Activated CD4-positive, alpha-beta memory T cell treated with anti-CD3 and anti-CD28 coated beads, Interleukin-2, amount 10 ng/mL, durations not matched to agents 7 days and 5 days (primary cell): ENCODE measurements around the gene SIRT3. TPM values are rescaled to one million over a fixed set of nuclear protein-coding genes. Genes with fewer than 3 reads are reported as not detected.

ENCODE experiments used
- CTCF ChIA-PET: fragments of 350-600 bp; sonication (Branson Sonifier 250); formaldehyde crosslinking; loops from one replicate; lab custom pipeline; 2021; ENCODE audit warnings: antibody characterized with exemption, inconsistent platforms; lab: Charles Lee
- POLR2A ChIA-PET: fragments of 350-600 bp; sonication (Branson Sonifier 250); formaldehyde crosslinking; loops from one replicate; lab custom pipeline; 2021; ENCODE audit warnings: antibody characterized with exemption; lab: Charles Lee
- DNase-seq: peaks from one replicate; pipeline ENCODE4 v3.0.0-alpha.2; 2020
- H3K27ac Mint-ChIP-seq: one replicate; pipeline ENCODE4 v1.8.0; 2021; ENCODE audit warnings: mild to moderate bottlenecking, mixed read lengths
- H3K27me3 Mint-ChIP-seq: one replicate; pipeline ENCODE4 v1.8.0; 2021; ENCODE audit warnings: mixed read lengths
- H3K36me3 Mint-ChIP-seq: one replicate; pipeline ENCODE4 v1.8.0; 2021; ENCODE audit warnings: low read depth, mixed read lengths
- H3K4me1 Mint-ChIP-seq: one replicate; pipeline ENCODE4 v1.8.0; 2021; ENCODE audit warnings: mixed read lengths
- H3K4me3 Mint-ChIP-seq: one replicate; pipeline ENCODE4 v1.8.0; 2021; ENCODE audit warnings: mild to moderate bottlenecking, mixed read lengths
- H3K9me3 Mint-ChIP-seq: one replicate; pipeline ENCODE4 v1.8.0; 2021; ENCODE audit warnings: mixed read lengths
- total RNA-seq, 2 experiments: library from RNA; stranded (reverse); gene quantifications; one replicate each; pipeline ENCODE4 v1.2.3, GENCODE V29; 2021

SIRT3 gene
- total RNA-seq, 2 experiments from 2014 or later: 11.6 to 16.3 TPM

DNA sequence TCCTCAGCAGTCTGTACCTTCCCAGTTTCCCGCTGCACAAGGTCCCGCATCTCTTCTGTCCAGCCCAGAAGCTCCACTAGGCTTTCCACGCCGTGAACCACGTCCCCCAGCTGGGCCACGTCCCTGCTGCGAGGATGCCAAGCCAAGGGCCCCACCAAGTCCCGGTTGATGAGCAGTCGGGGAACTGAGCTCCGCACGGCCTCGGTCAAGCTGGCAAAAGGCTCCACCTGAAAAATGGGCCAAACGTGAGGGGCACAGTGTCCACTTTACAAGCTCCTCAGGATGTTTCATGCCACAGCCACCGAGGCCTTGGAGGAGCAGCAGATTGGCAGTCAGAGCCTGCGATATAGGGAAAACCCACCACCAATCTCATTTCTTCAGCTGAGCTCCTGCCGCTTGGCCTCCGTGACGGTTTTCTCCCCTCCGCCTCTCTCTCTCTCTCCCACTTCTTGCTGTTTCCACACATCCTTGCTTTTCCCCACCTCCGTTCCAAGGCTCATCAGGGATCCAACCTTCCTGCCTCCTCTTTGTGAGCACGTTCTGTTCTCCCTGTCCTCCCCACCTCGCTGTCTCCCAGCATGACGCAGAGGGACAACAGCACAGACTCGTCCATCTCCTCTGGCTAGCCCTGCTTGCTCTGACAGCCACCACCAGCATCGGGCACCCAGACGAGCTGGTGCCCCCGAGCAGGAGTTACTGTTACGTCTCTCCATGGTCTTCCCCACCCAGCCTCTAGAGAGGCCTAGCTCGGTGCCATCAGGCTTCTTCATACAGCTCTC, 17.1 kb downstream of the SIRT3 start:
- ChIA-PET CTCF (interaction anchor here (0.9 kb wide), 1 partner anchor 528 kb away, joined by 3 read pairs; the partner anchor contains the start of gene TALDO1), POLR2A (interaction anchor here (0.6 to 4.4 kb wide), 2 partner anchors 11 to 48 kb away, joined by 3 to 27 read pairs; partner anchors contain the start of genes BET1L and RIC8A)
- Mint-ChIP-seq H3K36me3 (peaks cover 15% of the 10 kb centered on the region), H3K9me3 (no peaks in the 10 kb centered on the region), H3K4me1 (peaks cover 11% of the 10 kb centered on the region), H3K27me3 (no peaks in the 10 kb centered on the region), H3K4me3 (no peak overlapping the region), H3K27ac (no peak overlapping the region)
- no peak for DNase-seq

GRCh38 chr11:217704-218103, 18.4 kb downstream of the SIRT3 start:
- Mint-ChIP-seq H3K36me3 (peaks cover 28% of the 10 kb centered on the region), H3K9me3 (no peaks in the 10 kb centered on the region), H3K4me1 (peaks cover 11% of the 10 kb centered on the region), H3K4me3 (no peak overlapping the region), H3K27me3 (no peaks in the 10 kb centered on the region), H3K27ac (no peak overlapping the region)
- CTCF ChIA-PET: interaction anchor here (1.4 kb wide), 1 partner anchor 10 kb away, joined by 3 read pairs; no protein-coding TSS in a partner anchor
- DNase-seq: no peak
- POLR2A ChIA-PET: interaction anchor here (0.6 to 4.4 kb wide), 3 partner anchors 10 to 50 kb away, joined by 3 to 27 read pairs (median 4); partner anchors contain the start of genes BET1L and RIC8A

GRCh38 chr11:216081-216974, 19.8 kb downstream of the SIRT3 start:
- Mint-ChIP-seq H3K4me3 (no peak overlapping the region), H3K9me3 (no peaks in the 10 kb centered on the region), H3K27ac (no peak overlapping the region), H3K36me3 (peaks cover 40% of the 10 kb centered on the region), H3K27me3 (no peaks in the 10 kb centered on the region), H3K4me1 (peaks cover 14% of the 10 kb centered on the region)
- DNase-seq: no peak
- ChIA-PET POLR2A (interaction anchor here (0.7 to 4.4 kb wide), 6 partner anchors 8 to 57 kb away, joined by 3 to 27 read pairs (median 4); partner anchors contain the start of genes BET1L and RIC8A), CTCF (interaction anchor here (0.7 to 1.4 kb wide), 2 partner anchors 9 to 11 kb away, joined by 3 read pairs; partner anchors contain the start of genes BET1L and RIC8A)

- Mint-ChIP-seq H3K36me3 (peaks cover 46% of the 10 kb centered on the region), H3K27ac (no peak overlapping the region), H3K4me1 (peaks cover 21% of the 10 kb centered on the region), H3K4me3 (no peak overlapping the region), H3K9me3 (no peaks in the 10 kb centered on the region), H3K27me3 (no peaks in the 10 kb centered on the region)
- DNase-seq: no peak
- ChIA-PET CTCF (no interaction called here), POLR2A (interaction anchor here (0.7 to 4.4 kb wide), 4 partner anchors 8 to 58 kb away, joined by 3 to 27 read pairs (median 4); partner anchors contain the start of genes BET1L and RIC8A)
These were observed 20.5 kb downstream of the SIRT3 start for GRCh38 chr11:215581-216037.

DNA sequence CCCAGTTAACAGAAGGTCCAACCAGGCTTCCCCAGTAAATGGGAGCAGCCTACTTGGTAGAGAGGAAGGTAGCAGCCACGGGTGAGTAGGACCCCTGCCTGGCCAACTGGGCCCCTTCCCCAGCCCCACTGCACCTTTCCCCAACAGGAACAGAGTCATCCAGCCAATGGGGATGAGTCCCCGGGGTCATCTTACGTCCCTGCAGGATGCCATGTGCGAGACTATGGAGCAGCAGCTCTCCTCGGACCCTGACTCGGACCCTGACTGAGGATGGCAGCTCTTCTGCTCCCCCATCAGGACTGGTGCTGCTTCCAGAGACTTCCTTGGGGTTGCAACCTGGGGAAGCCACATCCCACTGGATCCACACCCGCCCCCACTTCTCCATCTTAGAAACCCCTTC, 22.1 kb downstream of the SIRT3 start:
- H3K9me3 Mint-ChIP-seq: no peaks in the 10 kb centered on the region
- H3K4me1 Mint-ChIP-seq: peaks cover 35% of the 10 kb centered on the region
- DNase-seq: no peak
- no peak overlapping the region for H3K4me3 Mint-ChIP-seq
- no peak overlapping the region for H3K27ac Mint-ChIP-seq
- H3K27me3 Mint-ChIP-seq: no peaks in the 10 kb centered on the region
- ChIA-PET CTCF (interaction anchor here (1.2 kb wide), 1 partner anchor 512 kb away, joined by 3 read pairs; no protein-coding TSS in a partner anchor), POLR2A (no interaction called here)
- H3K36me3 Mint-ChIP-seq: peaks cover 60% of the 10 kb centered on the region

DNA sequence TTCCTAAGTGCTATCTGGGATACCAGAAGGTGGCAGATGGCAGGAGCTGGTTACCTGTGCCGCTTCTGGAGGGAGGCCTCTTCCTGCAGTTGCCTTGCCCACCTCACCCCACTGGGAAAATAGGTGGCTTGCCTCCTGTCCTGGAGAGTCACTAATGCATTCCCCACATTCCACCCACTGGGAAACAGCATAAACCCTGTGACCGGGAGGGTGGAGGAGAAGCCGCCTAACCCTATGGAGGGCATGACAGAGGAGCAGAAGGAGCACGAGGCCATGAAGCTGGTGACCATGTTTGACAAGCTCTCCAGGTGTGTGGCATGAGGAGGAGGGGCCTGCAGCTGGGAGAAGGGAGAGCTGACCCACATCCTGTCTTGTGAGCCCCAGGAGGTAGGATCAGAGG, 23.0 kb downstream of the SIRT3 start:
- Mint-ChIP-seq H3K4me1 (peaks cover 35% of the 10 kb centered on the region), H3K9me3 (no peaks in the 10 kb centered on the region), H3K27me3 (no peaks in the 10 kb centered on the region), H3K27ac (no peak overlapping the region), H3K4me3 (no peak overlapping the region), H3K36me3 (peaks cover 65% of the 10 kb centered on the region)
- ChIA-PET POLR2A (interaction anchor here (0.9 to 1.3 kb wide), 3 partner anchors 24 to 235 kb away, joined by 3 to 4 read pairs (median 3); partner anchors contain the start of gene PSMD13), CTCF (interaction anchor here (1.2 kb wide), 1 partner anchor 513 kb away, joined by 3 read pairs; no protein-coding TSS in a partner anchor)
- DNase-seq: no peak

DNA sequence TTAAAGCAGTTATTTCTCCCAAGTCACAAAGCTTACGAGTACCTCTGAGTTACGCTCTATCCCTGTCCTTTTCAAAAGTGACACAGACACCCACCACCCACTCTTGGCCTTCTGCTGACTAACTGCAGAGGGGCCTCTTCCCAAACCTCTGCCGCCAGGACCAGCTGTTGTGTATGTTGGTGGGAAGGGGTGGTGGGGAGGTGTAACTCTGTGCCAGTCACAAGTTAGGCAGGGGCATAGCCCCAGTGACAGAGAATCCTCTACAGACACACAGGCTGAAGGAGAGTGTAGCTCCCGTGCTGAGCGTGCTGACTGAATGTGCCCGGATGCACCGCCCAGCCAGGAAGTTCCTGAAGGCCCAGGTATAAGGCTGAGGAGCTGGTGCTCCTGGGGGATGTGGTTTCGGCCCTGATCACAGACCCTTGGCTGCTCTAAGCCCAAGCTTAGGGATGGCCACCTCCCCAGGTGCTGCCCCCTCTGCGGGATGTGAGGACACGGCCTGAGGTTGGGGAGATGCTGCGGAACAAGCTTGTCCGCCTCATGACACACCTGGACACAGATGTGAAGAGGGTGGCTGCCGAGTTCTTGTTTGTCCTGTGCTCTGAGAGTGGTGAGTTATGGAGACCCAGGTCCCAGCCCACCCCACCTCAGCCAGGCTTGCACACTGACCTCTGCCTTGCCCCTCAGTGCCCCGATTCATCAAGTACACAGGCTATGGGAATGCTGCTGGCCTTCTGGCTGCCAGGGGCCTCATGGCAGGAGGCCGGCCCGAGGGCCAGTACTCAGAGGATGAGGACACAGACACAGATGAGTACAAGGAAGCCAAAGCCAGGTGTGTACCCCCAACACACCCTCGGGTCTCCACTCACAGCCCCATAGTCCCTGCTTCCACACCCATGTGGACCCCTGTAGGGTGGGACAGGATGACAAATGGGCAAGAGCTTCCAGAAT, 23.7 kb downstream of the SIRT3 start:
- Mint-ChIP-seq H3K4me1 (peaks cover 29% of the 10 kb centered on the region), H3K36me3 (peaks cover 71% of the 10 kb centered on the region), H3K9me3 (no peaks in the 10 kb centered on the region), H3K4me3 (no peak overlapping the region), H3K27ac (no peak overlapping the region), H3K27me3 (no peaks in the 10 kb centered on the region)
- DNase-seq: no peak
- ChIA-PET CTCF (interaction anchor here (0.5 kb wide), 1 partner anchor 572 kb away, joined by 3 read pairs; no protein-coding TSS in a partner anchor), POLR2A (interaction anchor here (0.9 to 1.3 kb wide), 5 partner anchors 9 to 236 kb away, joined by 3 to 5 read pairs (median 3); partner anchors contain the start of genes PSMD13 and SIRT3)

DNA sequence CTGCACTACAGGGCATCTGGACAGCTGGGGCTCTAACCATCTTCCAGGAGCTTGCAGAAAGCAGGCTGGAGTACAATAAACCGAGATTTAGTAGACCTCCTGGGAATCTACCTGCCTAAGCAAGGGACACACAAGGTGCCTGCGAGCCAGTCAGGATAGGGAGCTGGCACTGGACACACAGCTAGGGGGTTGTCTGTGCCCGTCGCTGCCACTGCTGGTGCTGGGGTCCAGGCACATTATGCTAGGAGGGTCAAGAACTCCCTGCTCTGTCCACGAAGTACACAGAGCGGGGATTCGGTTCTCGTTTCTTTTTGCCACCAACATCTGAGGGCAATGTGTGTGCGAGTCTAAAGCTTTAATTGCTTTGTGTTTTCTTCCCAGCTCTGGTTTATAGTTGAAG, 24.4 kb downstream of the SIRT3 start:
- H3K27ac Mint-ChIP-seq: no peak overlapping the region

GRCh38 chr11:211295-211694, 24.8 kb downstream of the SIRT3 start:
- peak overlapping the region; percentile 43 for H3K4me3 Mint-ChIP-seq
- H3K27me3 Mint-ChIP-seq: no peaks in the 10 kb centered on the region
- POLR2A ChIA-PET: interaction anchor here (1.0 kb wide), 1 partner anchor 25 kb away, joined by 5 read pairs; the partner anchor contains the start of genes PSMD13 and SIRT3
- no peak for DNase-seq
- peaks cover 24% of the 10 kb centered on the region for H3K4me1 Mint-ChIP-seq
- no peaks in the 10 kb centered on the region for H3K9me3 Mint-ChIP-seq
- CTCF ChIA-PET: no interaction called here
- no peak overlapping the region for H3K27ac Mint-ChIP-seq
- H3K36me3 Mint-ChIP-seq: peaks cover 79% of the 10 kb centered on the region

More for the DNA sequence above, 24.4 kb downstream of the SIRT3 start:
- Mint-ChIP-seq H3K9me3 (no peaks in the 10 kb centered on the region), H3K36me3 (peaks cover 76% of the 10 kb centered on the region), H3K4me3 (no peak overlapping the region), H3K4me1 (peaks cover 24% of the 10 kb centered on the region), H3K27me3 (no peaks in the 10 kb centered on the region)
- CTCF ChIA-PET: no interaction called here
- DNase-seq: no peak
- POLR2A ChIA-PET: interaction anchor here (0.9 to 1.0 kb wide), 2 partner anchors 9 to 25 kb away, joined by 3 to 5 read pairs; partner anchors contain the start of genes PSMD13 and SIRT3

DNA sequence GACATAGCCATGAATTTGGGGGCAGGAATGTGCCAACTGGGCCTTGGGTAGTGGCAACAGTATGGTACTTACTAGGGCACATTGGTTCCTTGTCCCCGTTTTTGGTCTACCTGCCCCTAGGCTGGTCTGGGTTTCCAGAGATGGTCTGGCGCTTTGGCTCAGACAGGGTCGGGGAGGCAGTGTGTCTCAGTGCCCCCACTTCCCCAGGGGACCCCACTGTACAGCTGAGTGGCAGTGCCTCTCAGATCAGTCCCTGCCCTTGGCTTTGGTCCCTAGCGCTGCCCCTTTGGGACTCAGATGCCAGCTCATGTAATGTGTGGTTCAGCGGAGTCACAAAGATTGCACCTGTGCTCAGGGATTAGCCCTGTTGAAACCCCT, 25.4 kb downstream of the SIRT3 start:
- DNase-seq: no peak
- Mint-ChIP-seq H3K27me3 (no peaks in the 10 kb centered on the region), H3K4me3 (peak overlapping the region; percentile 35), H3K36me3 (peaks cover 81% of the 10 kb centered on the region), H3K9me3 (no peaks in the 10 kb centered on the region), H3K27ac (no peak overlapping the region), H3K4me1 (peaks cover 29% of the 10 kb centered on the region)
- CTCF ChIA-PET: no interaction called here
- POLR2A ChIA-PET: no interaction called here

DNA sequence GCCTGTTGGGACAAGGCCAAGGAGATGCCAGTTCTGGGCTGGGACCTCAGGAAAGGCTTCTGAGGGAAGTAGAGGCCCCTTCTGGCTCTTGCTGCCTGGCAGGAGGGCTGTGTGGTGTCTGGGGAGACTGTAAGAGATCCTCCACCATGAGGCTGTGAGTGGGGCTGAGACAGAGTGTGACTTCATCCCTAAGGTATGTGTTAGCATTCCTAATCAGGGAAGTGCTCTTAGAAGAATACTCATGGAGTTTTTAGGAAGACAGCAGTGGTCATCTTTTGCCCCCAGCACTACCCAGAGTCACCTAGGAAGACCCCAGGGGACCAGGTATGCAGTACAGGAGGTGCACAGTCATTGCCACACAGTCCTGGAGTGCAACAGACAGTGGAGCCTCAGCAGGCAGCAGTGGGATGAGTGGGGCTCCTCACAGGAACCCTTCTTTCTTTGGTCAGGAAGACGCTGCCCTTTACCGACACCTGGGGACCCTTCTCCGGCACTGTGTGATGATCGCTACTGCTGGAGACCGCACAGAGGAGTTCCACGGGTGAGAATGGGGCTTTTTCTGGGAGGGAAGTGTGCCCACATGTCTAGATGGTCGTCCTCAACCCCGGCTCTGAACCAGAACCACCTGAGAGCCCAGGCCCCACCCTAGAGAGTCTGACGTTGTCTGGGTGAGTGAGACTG, 25.9 kb downstream of the SIRT3 start:
- Mint-ChIP-seq H3K27me3 (no peaks in the 10 kb centered on the region), H3K36me3 (peaks cover 76% of the 10 kb centered on the region), H3K4me3 (peak overlapping the region; percentile 96), H3K4me1 (peaks cover 33% of the 10 kb centered on the region), H3K9me3 (no peaks in the 10 kb centered on the region), H3K27ac (peak overlapping the region; percentile 52)
- ChIA-PET CTCF (no interaction called here), POLR2A (interaction anchor here (3.9 to 4.4 kb wide), 3 partner anchors 28 to 240 kb away, joined by 19 to 51 read pairs (median 27); partner anchors contain the start of genes PSMD13, PTDSS2 and SIRT3)
- DNase-seq: no peak
